H9 (cell line): ENCODE results near the gene SLC22A31. TPM values are rescaled to one million over a fixed set of nuclear protein-coding genes. Genes with fewer than 3 reads are reported as not detected.

Experiments used
- DNase-seq: peaks from one replicate; pipeline ENCODE4 v3.0.0-alpha.2; 2017
- H2AFZ ChIP-seq: one replicate; pipeline ENCODE4 v1.6.1; 2013; ENCODE audit warnings: mild to moderate bottlenecking, low read length, control low read depth, moderate library complexity
- H2AK5ac ChIP-seq: 2 replicates; pipeline ENCODE4 v1.6.1; 2013; ENCODE audit warnings: low read length, control low read depth, mixed read lengths; ENCODE audit not compliant: insufficient read length
- H2BK120ac ChIP-seq: one replicate; pipeline ENCODE4 v1.6.1; 2013; ENCODE audit warnings: low read depth, mild to moderate bottlenecking, low read length, control low read depth, inconsistent platforms; ENCODE audit not compliant: poor library complexity, severe bottlenecking
- H2BK12ac ChIP-seq: 2 replicates; pipeline ENCODE4 v1.6.1; 2013; ENCODE audit warnings: low read length, control low read depth, mixed read lengths, low read depth; ENCODE audit not compliant: insufficient read length
- H2BK15ac ChIP-seq: 2 replicates; pipeline ENCODE4 v1.6.1; 2013; ENCODE audit warnings: low read depth, low read length, control low read depth
- H2BK20ac ChIP-seq: one replicate; pipeline ENCODE4 v1.6.1; 2013; ENCODE audit warnings: low read depth, mild to moderate bottlenecking, low read length, control low read depth, inconsistent platforms; ENCODE audit not compliant: poor library complexity, severe bottlenecking
- H2BK5ac ChIP-seq: 2 replicates; pipeline ENCODE4 v1.6.1; 2013; ENCODE audit warnings: low read length, control low read depth, mixed read lengths; ENCODE audit not compliant: insufficient read length
- H3K14ac ChIP-seq: 2 replicates; pipeline ENCODE4 v1.6.1; 2013; ENCODE audit warnings: low read length, control low read depth; ENCODE audit not compliant: insufficient read depth
- H3K18ac ChIP-seq: 2 replicates; pipeline ENCODE4 v1.6.1; 2013; ENCODE audit warnings: low read depth, mild to moderate bottlenecking, mixed read lengths, low read length, control low read depth; ENCODE audit not compliant: insufficient read length
- H3K23ac ChIP-seq: 2 replicates; pipeline ENCODE4 v1.6.1; 2013; ENCODE audit warnings: low read length, control low read depth, mixed read lengths, low read depth; ENCODE audit not compliant: insufficient read length
- H3K23me2 ChIP-seq: 2 replicates; pipeline ENCODE4 v1.6.1; 2013; ENCODE audit warnings: low read depth, mild to moderate bottlenecking, mixed read lengths, low read length, control low read depth; ENCODE audit not compliant: insufficient read length, poor library complexity, severe bottlenecking
- H3K27ac ChIP-seq: 2 replicates; pipeline ENCODE4 v1.5.1; 2013; ENCODE audit warnings: low read length, control low read depth, mixed read lengths, low read depth; ENCODE audit not compliant: insufficient read length
- H3K27me3 ChIP-seq: 2 replicates; pipeline ENCODE4 v1.6.1; 2013; ENCODE audit warnings: low read length, control low read depth, inconsistent platforms; ENCODE audit not compliant: insufficient read depth
- H3K4ac ChIP-seq: 2 replicates; pipeline ENCODE4 v1.6.1; 2013; ENCODE audit warnings: low read depth, mild to moderate bottlenecking, control low read depth, inconsistent platforms, low read length, moderate library complexity
- H3K4me1 ChIP-seq: 2 replicates; pipeline ENCODE4 v1.6.1; 2013; ENCODE audit warnings: low read length, control low read depth, inconsistent platforms; ENCODE audit not compliant: insufficient read depth
- H3K4me2 ChIP-seq: 2 replicates; pipeline ENCODE4 v1.6.1; 2013; ENCODE audit warnings: low read length, control low read depth, mixed read lengths; ENCODE audit not compliant: insufficient read length, insufficient read depth
- H3K56ac ChIP-seq: 2 replicates; pipeline ENCODE4 v1.6.1; 2013; ENCODE audit warnings: low read depth, mild to moderate bottlenecking, mixed read lengths, low read length, control low read depth; ENCODE audit not compliant: insufficient read length
- H3K79me1 ChIP-seq: 2 replicates; pipeline ENCODE4 v1.6.1; 2013; ENCODE audit warnings: low read depth, mild to moderate bottlenecking, moderate library complexity, low read length, control low read depth, inconsistent platforms; ENCODE audit not compliant: insufficient read depth, poor library complexity, severe bottlenecking
- H3K79me2 ChIP-seq: 2 replicates; pipeline ENCODE4 v1.6.1; 2013; ENCODE audit warnings: low read length, control low read depth, inconsistent platforms; ENCODE audit not compliant: insufficient read depth
- H3K9ac ChIP-seq: 2 replicates; pipeline ENCODE4 v1.6.1; 2013; ENCODE audit warnings: low read length, control low read depth, mixed read lengths; ENCODE audit not compliant: insufficient read length; ENCODE audit errors: extremely low read depth
- H3K9me3 ChIP-seq: one replicate; pipeline ENCODE4 v1.6.1; 2013; ENCODE audit warnings: low read depth, low read length, inconsistent platforms; ENCODE audit not compliant: control insufficient read depth
- H3T11ph ChIP-seq: one replicate; pipeline ENCODE4 v1.6.1; 2013; ENCODE audit warnings: mild to moderate bottlenecking, low read length, control low read depth, inconsistent platforms
- H4K20me1 ChIP-seq: one replicate; pipeline ENCODE4 v1.6.1; 2013; ENCODE audit not compliant: control insufficient read depth, insufficient read length, insufficient read depth
- H4K5ac ChIP-seq: 2 replicates; pipeline ENCODE4 v1.6.1; 2013; ENCODE audit warnings: low read depth, mild to moderate bottlenecking, mixed read lengths, low read length, control low read depth; ENCODE audit not compliant: insufficient read length
- H4K8ac ChIP-seq: replicated peaks from 2 replicates; pipeline ENCODE4 v1.6.1; 2013; ENCODE audit warnings: low read length, control low read depth, mixed read lengths, low read depth; ENCODE audit not compliant: insufficient read length
- H4K91ac ChIP-seq: 2 replicates; pipeline ENCODE4 v1.6.1; 2013; ENCODE audit warnings: low read depth, mild to moderate bottlenecking, moderate library complexity, mixed read lengths, low read length, control low read depth; ENCODE audit not compliant: insufficient read length
- H3K27ac Mint-ChIP-seq, 3 experiments: 2 replicates in 2 of 3; 3 replicates in 1 of 3; pipeline ENCODE4 v1.8.0; 2020 to 2021; ENCODE audit warnings: mixed read lengths in 3 of 3, mild to moderate bottlenecking in 1 of 3, moderate library complexity in 1 of 3
- H3K27me3 Mint-ChIP-seq: 2 replicates; pipeline ENCODE4 v1.8.0; 2021; ENCODE audit warnings: low read depth, mild to moderate bottlenecking, moderate library complexity, mixed read lengths
- H3K36me3 Mint-ChIP-seq, 3 experiments: 2 replicates in 2 of 3; 3 replicates in 1 of 3; pipeline ENCODE4 v1.8.0; 2020 to 2021; ENCODE audit warnings: low read depth in 3 of 3, mixed read lengths in 3 of 3; ENCODE audit not compliant: insufficient read depth in 1 of 3
- H3K4me1 Mint-ChIP-seq, 2 experiments: 2 replicates each; pipeline ENCODE4 v1.8.0; 2020; ENCODE audit warnings: mixed read lengths in 2 of 2
- H3K4me3 Mint-ChIP-seq, 2 experiments: 2 replicates in 1 of 2; 3 replicates in 1 of 2; pipeline ENCODE4 v1.8.0; 2020 to 2021; ENCODE audit warnings: mild to moderate bottlenecking in 2 of 2, mixed read lengths in 2 of 2, moderate library complexity in 1 of 2
- H3K9me3 Mint-ChIP-seq, 2 experiments: 2 replicates in 1 of 2; 3 replicates in 1 of 2; pipeline ENCODE4 v1.8.0; 2020; ENCODE audit warnings: mild to moderate bottlenecking in 2 of 2, mixed read lengths in 2 of 2, moderate library complexity in 1 of 2
- CTCF ChIP-seq: fragments of 200-600 bp; sonication (generic); conservative IDR thresholded peaks from 3 replicates; pipeline ENCODE4 v1.8.0; 2021; ENCODE audit warnings: antibody characterized with exemption, mild to moderate bottlenecking
- WGBS: extraction: QIAGEN DNeasy Blood & Tissue Kit; methylation state at CpG from one replicate; pipeline ENCODE4 v1.1.7; 2013; ENCODE audit warnings: missing lambda C conversion rate, low lambda C conversion rate, mixed read lengths; ENCODE audit not compliant: insufficient read length; ENCODE audit errors: extremely low coverage; 5-methylcytosine and 5-hydroxymethylcytosine counted together
- total RNA-seq: library from RNA; stranded (reverse); gene quantifications from 2 replicates; pipeline ENCODE4 v1.2.1, GENCODE V29; 2021

SLC22A31 gene
- total RNA-seq, 1 experiment from 2014 or later: 7.7 TPM

GRCh38 chr16:89199241-89200123 lies 855 bp downstream of the SLC22A31 start:
- Histone ChIP-seq H3K27me3 (peaks cover 7% of the 10 kb centered on the region; the same call in 1 of the 2 replicates), H3K4ac (no peak overlapping the region), H2AFZ (no peak overlapping the region), H3K9ac (no peak overlapping the region), H2BK5ac (no peak overlapping the region), H4K91ac (no peak overlapping the region), H4K8ac (no peak overlapping the region), H3K79me1 (no peaks in the 10 kb centered on the region), H3K4me2 (no peak overlapping the region), H2BK12ac (no peak overlapping the region), H3K56ac (no peak overlapping the region), H3K18ac (no peak overlapping the region), H2BK15ac (no peak overlapping the region), H4K20me1 (no peaks in the 10 kb centered on the region), H3K79me2 (no peaks in the 10 kb centered on the region), H3K4me1 (no peaks in the 10 kb centered on the region), H3K14ac (no peak overlapping the region; the same call in 1 of the 2 replicates), H2BK20ac (no peak overlapping the region), H3T11ph (no peak overlapping the region), H3K23me2 (peaks cover 8% of the 10 kb centered on the region), H2AK5ac (no peak overlapping the region), H3K9me3 (no peaks in the 10 kb centered on the region), H3K27ac (no peak overlapping the region), H3K23ac (no peak overlapping the region), H2BK120ac (no peak overlapping the region), H4K5ac (no peak overlapping the region)
- no CpG with 5 or more reads among the region's 22 CpGs for WGBS
- Mint-ChIP-seq H3K27me3 (peaks cover 50% of the 10 kb centered on the region), H3K36me3 (no peaks in the 10 kb centered on the region; a peak in 1 of 7 replicates), H3K4me3 (peak overlapping the region; percentile 58 to 79; a peak in 3 of 5 replicates), H3K9me3 (peaks cover 5 to 6% of the 10 kb centered on the region in 2 experiments; a peak in 2 of 5 replicates), H3K4me1 (peaks cover 6 to 11% of the 10 kb centered on the region in 2 experiments; a peak in 2 of 4 replicates), H3K27ac (no peak overlapping the region)
- no peak for TF ChIP-seq CTCF
- peak; percentile 28 for DNase-seq
